Ishikawa (cell line): ENCODE data around the gene VAV3.

Source experiments
- CEBPB ChIP-seq: IDR thresholded peaks from 2 replicates; pipeline ENCODE4 v1.6.1; 2012
- CREB1 ChIP-seq: IDR thresholded peaks from 2 replicates; pipeline ENCODE4 v1.6.1; 2012; ENCODE audit warnings: low read depth
- EGR1 ChIP-seq: IDR thresholded peaks from 2 replicates; pipeline ENCODE4 v1.6.1; 2012
- EP300 ChIP-seq: IDR thresholded peaks from 2 replicates; pipeline ENCODE4 v1.6.1; 2012; ENCODE audit warnings: borderline replicate concordance
- FOXM1 ChIP-seq: IDR thresholded peaks from 2 replicates; pipeline ENCODE4 v1.6.1; 2012; ENCODE audit warnings: low read depth, borderline replicate concordance
- MAX ChIP-seq: IDR thresholded peaks from 2 replicates; pipeline ENCODE4 v1.6.1; 2012
- NFIC ChIP-seq: IDR thresholded peaks from 2 replicates; pipeline ENCODE4 v1.6.1; 2012
- RAD21 ChIP-seq: IDR thresholded peaks from 2 replicates; pipeline ENCODE4 v1.6.1; 2012; ENCODE audit warnings: low read depth
- REST ChIP-seq: IDR thresholded peaks from 2 replicates; pipeline ENCODE4 v1.6.1; 2012; ENCODE audit warnings: low read depth, mild to moderate bottlenecking
- TAF1 ChIP-seq: IDR thresholded peaks from 2 replicates; pipeline ENCODE4 v1.6.1; 2012; ENCODE audit warnings: low read depth, mild to moderate bottlenecking
- TCF12 ChIP-seq: IDR thresholded peaks from 2 replicates; pipeline ENCODE4 v1.6.1; 2012; ENCODE audit warnings: low read depth
- TEAD4 ChIP-seq: IDR thresholded peaks from 2 replicates; pipeline ENCODE4 v1.6.1; 2012
- USF1 ChIP-seq: IDR thresholded peaks from 2 replicates; pipeline ENCODE4 v1.6.1; 2012
- YY1 ChIP-seq: IDR thresholded peaks from 2 replicates; pipeline ENCODE4 v1.6.1; 2012; ENCODE audit warnings: low read depth
- ZBTB7A ChIP-seq: IDR thresholded peaks from 2 replicates; pipeline ENCODE4 v1.6.1; 2012; ENCODE audit warnings: low read depth

VAV3 gene

GRCh38 chr1:107776900-107777663 is 187.9 kb downstream of the VAV3 start:
- no peak for TF ChIP-seq TEAD4
- no peak for TF ChIP-seq TAF1
- no peak for TF ChIP-seq CEBPB

GRCh38 chr1:107771377-107771776 is 193.6 kb downstream of the VAV3 start:
- TF ChIP-seq TEAD4 (no peak), EP300 (no peak), NFIC (no peak), RAD21 (no peak), REST (no peak), MAX (no peak), ZBTB7A (no peak), TCF12 (no peak), TAF1 (no peak), EGR1 (no peak), FOXM1 (no peak), CREB1 (no peak), YY1 (no peak)

GRCh38 chr1:107767156-107767582 is 197.8 kb downstream of the VAV3 start:
- TF ChIP-seq CEBPB = no peak
- no peak for TF ChIP-seq REST
- no peak for TF ChIP-seq TAF1
- no peak for TF ChIP-seq EGR1
- TF ChIP-seq MAX = no peak
- no peak for TF ChIP-seq TEAD4
- no peak for TF ChIP-seq ZBTB7A
- no peak for TF ChIP-seq FOXM1
- no peak for TF ChIP-seq EP300
- no peak for TF ChIP-seq USF1
- no peak for TF ChIP-seq NFIC
- no peak for TF ChIP-seq RAD21
- TF ChIP-seq YY1 = no peak
- no peak for TF ChIP-seq TCF12
- no peak for TF ChIP-seq CREB1

GRCh38 chr1:107766533-107766932 is 198.4 kb downstream of the VAV3 start:
- TF ChIP-seq TAF1 = no peak
- TF ChIP-seq USF1 = no peak
- no peak for TF ChIP-seq FOXM1
- no peak for TF ChIP-seq ZBTB7A
- TF ChIP-seq TEAD4 = no peak
- no peak for TF ChIP-seq MAX
- no peak for TF ChIP-seq TCF12
- no peak for TF ChIP-seq REST
- TF ChIP-seq EP300 = no peak
